Ishikawa (cell line): ENCODE results near the gene TOX2.

ENCODE experiments used
- CEBPB ChIP-seq: IDR thresholded peaks from 2 replicates; pipeline ENCODE4 v1.6.1; 2012
- CREB1 ChIP-seq: IDR thresholded peaks from 2 replicates; pipeline ENCODE4 v1.6.1; 2012; ENCODE audit warnings: low read depth
- EP300 ChIP-seq: IDR thresholded peaks from 2 replicates; pipeline ENCODE4 v1.6.1; 2012; ENCODE audit warnings: borderline replicate concordance
- YY1 ChIP-seq: IDR thresholded peaks from 2 replicates; pipeline ENCODE4 v1.6.1; 2012; ENCODE audit warnings: low read depth
- TF ChIP-seq, protein P1 (sequence below): IDR thresholded peaks from 2 replicates; pipeline ENCODE4 v1.6.1; 2012

DNA sequence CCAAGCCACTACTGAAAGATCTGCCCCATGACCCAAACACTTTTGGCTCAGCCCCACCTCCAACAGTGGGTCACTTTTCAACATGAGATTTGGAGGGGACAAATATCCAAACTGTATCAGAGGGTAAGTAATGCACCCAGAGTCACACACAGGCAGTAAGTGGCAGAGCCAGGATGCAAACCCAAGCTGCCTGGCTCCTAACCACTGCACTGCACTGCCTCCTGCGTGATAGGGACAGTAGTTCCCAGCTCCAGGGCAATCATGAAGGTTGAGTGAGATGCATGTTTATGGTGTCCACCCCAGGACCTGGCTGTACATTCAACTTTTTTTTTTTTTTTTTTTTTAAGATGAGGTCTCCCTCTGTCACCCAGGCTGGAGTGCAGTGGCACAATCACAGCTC lies 88.2 kb downstream of the TOX2 start:
- TF ChIP-seq, protein P1, sequence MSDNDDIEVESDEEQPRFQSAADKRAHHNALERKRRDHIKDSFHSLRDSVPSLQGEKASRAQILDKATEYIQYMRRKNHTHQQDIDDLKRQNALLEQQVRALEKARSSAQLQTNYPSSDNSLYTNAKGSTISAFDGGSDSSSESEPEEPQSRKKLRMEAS: no peak
- TF ChIP-seq CREB1 (no peak), YY1 (no peak), CEBPB (no peak), EP300 (no peak)
